Left kidney (tissue), 2 donors: ENCODE results near the gene CDR2. TPM values are rescaled to one million over a fixed set of nuclear protein-coding genes. Genes with fewer than 3 reads are reported as not detected.
"Not testable (repeated sequence)": the region's sequence is repeated elsewhere in the genome, so short reads cannot be mapped to it uniquely, and the experiment has no call there.

ENCODE experiments used
- DNase-seq: peaks from one replicate; pipeline ENCODE4 v3.0.0-alpha.2; 2013
- polyA plus RNA-seq: library from polyadenylated mRNA; unstranded; fragments of 120-200 nt; gene quantifications from one replicate; pipeline ENCODE4 v1.2.1, GENCODE V29; 2013; ENCODE audit not compliant: insufficient read length

The CDR2 gene
- polyA plus RNA-seq, 1 donor, result 33.5 TPM

DNA sequence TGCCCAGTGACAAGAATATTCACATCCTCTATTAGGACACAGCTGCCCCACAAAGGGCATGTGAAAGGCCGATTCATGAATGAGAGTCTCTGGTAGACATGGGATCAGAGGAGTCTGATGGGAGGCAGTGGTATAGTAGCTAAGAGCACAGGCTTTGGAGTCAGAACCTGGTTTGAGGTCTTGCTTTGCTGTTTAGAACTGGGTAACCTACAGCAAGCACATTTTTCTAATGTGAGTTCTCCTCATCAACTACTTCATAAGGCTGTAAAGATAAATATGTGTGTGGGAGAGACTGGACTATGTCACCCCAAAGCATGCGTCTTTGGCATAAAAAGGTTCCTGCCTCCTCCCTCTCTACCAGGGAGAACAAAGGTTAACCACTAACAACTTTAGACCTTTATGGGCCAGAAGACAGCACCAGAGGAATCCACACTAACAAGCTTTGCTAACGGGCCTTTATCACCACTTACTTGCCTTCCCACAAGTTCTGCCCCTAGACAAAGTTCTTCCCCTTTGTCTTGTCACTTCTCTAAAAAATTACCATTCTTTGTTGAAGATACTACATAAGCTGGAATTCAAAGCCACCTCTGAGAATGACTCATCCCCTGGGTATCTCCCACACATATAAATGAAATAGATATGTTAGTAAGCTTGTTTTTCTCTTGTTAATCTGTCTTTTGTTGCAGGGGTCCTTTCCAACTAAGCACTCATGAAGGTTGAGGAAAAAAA lies 21.1 kb downstream of the CDR2 start:
- DNase-seq, result no peak

DNA sequence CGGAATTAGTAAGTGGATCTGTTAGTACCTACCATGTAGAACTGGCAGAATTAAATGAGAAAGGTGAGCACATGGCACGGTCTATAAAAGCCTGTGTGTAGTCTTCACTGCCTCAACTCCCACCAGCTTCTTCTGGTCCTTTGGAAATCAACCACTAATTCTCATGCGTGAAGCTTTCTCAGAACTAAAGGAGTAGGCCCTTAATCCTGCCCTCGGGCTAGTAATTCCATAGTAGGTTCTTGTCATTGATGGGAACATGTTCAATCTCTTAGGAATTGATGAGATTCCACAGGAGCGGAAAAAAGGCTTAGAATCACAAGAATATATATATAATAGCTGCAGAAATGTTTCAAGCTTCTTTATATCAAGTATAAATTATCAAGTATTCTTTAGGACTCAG lies 21.7 kb downstream of the CDR2 start:
- DNase-seq, result no peak

- DNase-seq, result no peak
Observed at GRCh38 chr16:22352140-22352539, 22.3 kb downstream of the CDR2 start.

DNA sequence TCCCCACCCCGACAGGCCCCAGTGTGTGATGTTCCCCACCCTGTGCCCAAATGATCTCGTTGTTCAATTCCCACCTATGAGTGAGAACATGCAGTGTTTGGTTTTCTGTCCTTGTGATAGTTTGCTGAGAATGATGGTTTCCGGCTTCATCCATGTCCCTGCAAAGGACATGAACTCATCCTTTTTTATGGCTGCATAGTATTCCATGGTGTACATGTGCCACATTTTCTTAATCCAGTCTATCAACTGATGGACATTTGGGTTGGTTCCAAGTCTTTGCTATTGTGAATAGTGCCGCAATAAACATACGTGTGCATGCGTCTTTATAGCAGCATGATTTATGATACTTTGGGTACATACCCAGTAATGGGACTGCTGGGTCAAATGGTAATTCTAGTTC lies 23.4 kb downstream of the CDR2 start:
- DNase-seq, result not testable (repeated sequence)

DNA sequence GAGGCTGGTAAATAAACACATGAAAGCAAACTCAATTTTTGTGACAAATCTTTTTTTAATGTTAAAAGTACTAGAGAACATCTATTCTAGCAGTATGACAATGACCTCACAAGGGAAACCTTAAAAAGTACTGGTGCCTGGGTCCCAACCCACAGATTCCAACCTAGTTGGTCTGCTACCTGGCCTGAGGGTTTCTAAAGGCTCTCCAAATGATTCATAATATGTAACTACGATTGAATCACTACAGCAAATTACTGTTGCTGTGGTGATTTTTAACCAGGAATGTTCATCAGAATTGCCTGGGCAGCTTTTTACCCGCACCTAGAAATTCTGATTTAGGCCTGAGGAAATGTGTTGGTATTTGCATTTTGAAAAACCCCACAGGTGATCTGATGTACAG lies 26.1 kb downstream of the CDR2 start:
- DNase-seq, result no peak

GRCh38 chr16:22347100-22347820 lies 27.2 kb downstream of the CDR2 start:
- no peak for DNase-seq

DNA sequence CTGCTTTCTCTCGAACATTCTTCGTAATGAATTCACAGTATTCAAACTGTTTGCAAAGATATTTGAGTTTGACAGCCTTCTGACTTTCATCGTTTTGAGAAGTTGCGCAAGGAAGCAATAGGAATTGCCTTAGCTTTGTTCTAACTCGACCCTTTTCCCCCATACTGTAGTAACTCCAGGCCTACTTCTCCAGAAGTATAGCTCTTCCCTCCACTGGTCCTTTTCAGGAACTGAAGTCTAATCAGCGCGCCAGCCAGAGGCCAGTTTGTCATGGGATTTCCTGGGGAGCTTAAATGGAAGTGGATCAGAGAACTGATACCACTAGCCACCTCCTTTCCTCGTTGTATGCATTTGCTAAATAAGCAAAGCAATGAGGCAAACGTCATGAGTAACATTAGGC lies 27.9 kb downstream of the CDR2 start:
- DNase-seq, result no peak

DNA sequence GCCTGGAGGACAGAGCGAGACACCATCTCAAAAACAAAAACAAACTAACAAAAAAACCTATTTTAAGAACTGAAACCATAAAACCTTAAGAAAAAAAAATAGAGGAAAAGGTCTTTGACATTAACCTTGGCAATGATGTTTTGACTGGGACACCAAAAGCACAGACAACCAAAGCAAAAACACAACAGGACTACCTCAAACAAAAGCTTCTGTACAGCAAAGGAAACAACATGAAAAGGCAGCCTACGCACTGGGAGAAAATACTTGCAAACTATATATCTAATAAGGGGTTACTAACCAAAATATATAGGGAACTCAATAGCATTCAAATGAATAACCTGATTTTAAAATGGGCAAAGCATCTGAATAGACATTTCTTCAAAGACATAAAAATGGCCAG lies 32.3 kb downstream of the CDR2 start:
- DNase-seq, result no peak

GRCh38 chr16:22340945-22341344 lies 33.5 kb downstream of the CDR2 start:
- DNase-seq, result no peak

- no peak for DNase-seq
Observed at GRCh38 chr16:22337849-22338635, 36.4 kb downstream of the CDR2 start.

DNA sequence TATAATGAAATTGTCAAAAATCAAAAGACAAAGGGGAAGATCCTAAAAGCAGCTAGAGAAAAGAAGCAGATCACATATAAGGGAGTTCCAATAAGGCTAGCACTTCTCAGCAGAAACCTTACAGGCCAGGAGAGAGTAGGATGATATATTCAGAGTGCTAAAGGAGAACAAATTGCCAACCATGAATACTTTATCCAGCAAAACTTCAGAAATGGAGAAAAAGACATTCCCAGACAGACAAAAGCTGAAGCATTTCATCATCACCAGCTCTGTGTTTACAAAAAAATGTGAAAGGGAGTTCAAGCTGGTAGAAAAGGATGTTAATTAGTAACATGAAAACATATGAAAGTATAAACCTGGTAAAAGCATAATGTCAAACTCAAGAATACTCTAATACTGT lies 37.4 kb downstream of the CDR2 start:
- no peak for DNase-seq

- DNase-seq, result no peak
Observed at GRCh38 chr16:22336581-22336980, 37.8 kb downstream of the CDR2 start.

- DNase-seq, result no peak
Observed at GRCh38 chr16:22335668-22336246, 38.7 kb downstream of the CDR2 start.

DNA sequence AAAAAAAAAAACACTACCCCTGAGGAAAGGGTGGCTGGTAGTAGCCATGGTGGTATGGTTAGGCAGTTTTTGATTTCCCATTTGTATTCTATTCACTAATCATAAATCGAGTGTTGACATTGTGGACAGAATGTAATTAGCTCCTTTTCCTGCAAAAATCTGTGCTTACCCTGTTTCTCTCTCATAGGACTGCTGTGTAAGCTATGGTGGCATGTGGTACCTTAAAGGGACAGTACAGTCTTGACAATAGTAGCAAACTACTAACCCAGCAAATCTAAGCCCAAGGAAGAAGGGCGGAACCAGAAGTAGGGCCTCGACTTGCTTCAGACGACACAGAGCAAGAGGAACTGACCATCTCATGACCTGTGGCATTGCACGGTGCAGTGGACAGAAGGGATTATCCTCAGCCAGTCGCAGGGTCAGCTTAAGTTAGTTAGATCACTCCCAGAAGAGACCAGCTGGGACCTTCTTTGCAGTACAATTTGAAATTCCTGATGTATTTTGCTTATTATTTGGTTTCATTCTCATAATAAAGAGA lies 40.9 kb downstream of the CDR2 start:
- DNase-seq, result no peak

DNA sequence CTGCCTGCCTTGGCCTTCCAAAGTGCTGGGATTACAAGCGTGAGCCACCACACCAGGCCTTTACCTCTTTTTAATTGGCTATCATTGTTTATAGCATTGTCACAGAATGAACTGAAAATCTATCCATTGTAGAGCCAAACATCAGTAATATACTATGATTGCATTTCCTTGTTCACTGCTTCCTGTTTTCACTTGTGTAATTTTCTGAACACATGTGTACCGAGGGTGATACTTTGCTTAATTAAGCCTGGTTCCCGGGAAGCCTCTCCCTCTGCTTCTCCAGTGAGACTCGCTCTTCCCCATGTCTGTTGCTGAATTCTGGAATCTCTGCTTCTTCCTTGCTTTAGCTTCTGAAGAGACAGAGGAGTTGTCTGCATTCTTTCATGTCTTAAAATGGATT lies 44.1 kb downstream of the CDR2 start:
- no peak for DNase-seq

DNA sequence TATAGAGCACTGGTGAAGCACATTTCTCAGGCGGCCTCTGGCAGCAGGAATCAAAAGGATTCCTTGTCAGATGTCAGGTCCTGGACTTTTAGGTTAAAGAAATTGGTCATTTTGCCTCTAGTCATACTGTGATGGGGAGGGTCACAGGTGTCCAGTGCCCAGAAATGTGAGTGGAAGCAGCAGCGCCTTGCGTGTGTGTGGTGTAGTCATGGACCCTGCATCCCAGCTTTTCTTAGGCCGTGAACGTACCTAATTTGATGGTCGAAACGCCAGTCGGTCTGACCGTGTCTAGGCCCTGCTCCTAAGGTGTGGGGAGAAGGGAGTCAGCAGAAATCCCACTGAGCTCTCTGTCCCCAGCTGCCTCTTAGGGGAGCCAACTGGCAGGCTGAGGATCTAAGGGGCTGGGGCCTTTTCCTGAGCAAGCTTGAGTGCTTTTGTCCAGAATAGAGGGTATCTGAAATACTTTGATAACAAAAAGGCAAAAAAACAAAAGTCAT lies 45.2 kb downstream of the CDR2 start:
- DNase-seq, result no peak

DNA sequence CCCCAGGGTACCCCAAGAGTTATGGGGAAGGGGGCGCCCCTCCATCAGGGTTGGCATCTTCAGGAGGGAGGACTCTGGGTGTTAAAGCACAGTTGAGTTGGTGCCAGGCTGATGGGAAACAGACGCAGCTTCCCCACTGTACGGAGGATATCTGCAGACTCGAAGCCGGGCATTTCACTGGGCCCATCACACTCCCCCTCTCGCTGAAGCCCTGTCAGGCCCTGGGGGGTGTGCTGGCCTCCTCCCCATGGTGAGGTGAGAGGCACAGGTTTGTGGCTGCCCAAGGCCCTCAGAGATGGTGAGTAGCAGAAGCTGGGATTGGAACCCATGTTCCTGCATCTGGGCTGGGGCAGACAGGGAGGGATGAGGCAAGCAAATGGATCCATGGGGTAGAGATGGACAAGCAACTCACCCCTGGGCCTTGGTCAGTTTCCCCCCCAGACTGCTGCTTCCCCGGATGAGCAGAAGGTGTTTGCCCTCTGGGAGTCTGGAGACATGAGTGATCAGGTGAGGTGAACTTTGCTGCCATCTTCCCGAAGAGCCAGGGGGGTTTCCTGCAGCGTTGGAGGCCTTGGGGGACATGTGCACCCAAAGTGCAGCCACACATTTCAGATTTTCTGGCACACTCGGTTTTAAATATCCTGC lies 46.2 kb downstream of the CDR2 start:
- no peak for DNase-seq

DNA sequence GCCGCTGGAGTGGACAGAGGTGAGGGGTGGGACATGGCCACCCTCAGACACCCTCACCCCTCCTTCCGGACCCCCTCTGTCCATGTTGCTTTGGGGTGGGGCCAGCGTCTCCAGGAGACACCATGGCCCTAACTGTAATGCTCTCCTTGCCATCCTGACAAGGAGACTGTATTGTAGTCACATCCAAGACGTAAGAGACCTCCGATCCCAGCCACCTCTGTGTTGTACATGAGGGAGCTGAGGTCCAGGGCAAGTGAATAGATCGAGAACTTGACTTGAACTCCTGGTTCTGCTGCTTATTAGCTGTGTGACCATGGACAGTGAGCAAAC lies 47.0 kb downstream of the CDR2 start:
- no peak for DNase-seq

- no peak for DNase-seq
Observed at GRCh38 chr16:22326771-22327445, 47.5 kb downstream of the CDR2 start.

DNA sequence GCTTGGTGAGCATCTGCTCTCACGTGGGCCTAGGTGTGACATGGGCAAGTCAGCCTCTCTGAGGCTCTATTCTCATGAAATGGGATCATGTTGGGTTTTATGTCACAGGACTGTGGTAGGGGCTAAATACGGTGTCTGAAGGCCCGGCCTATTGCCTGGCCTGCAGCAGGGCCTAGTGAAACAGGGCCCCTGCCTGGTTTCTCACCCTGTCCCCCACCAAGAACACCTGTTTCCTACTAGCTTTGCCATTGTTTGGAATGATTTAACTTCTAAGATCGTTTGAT lies 48.1 kb downstream of the CDR2 start:
- DNase-seq, result no peak

- DNase-seq, result no peak
Observed at GRCh38 chr16:22325598-22326368, 48.6 kb downstream of the CDR2 start.
